HepG2 (cell line): ENCODE results near the gene ALOXE3.
"Not testable (repeated sequence)": the region's sequence is repeated elsewhere in the genome, so short reads cannot be mapped to it uniquely, and the experiment has no call there.

Experiments
- HMGXB3 ChIP-seq: sonication (generic); formaldehyde crosslinking; IDR thresholded peaks from 2 replicates; pipeline ENCODE4 v1.4.0; 2020; ENCODE audit warnings: missing genetic modification reagents, borderline replicate concordance
- PAWR ChIP-seq: sonication (generic); formaldehyde crosslinking; IDR thresholded peaks from 2 replicates; pipeline ENCODE4 v1.4.0; 2020; ENCODE audit warnings: missing genetic modification reagents, mild to moderate bottlenecking, borderline replicate concordance
- SMC3 ChIP-seq: IDR thresholded peaks from 2 replicates; pipeline ENCODE4 v1.6.1; 2011; ENCODE audit warnings: low read length, improper control_type of control experiment
- ZNF232 ChIP-seq: sonication (generic); formaldehyde crosslinking; IDR thresholded peaks from 2 replicates; pipeline ENCODE4 v1.4.0; 2020; ENCODE audit warnings: missing genetic modification reagents, borderline replicate concordance

DNA sequence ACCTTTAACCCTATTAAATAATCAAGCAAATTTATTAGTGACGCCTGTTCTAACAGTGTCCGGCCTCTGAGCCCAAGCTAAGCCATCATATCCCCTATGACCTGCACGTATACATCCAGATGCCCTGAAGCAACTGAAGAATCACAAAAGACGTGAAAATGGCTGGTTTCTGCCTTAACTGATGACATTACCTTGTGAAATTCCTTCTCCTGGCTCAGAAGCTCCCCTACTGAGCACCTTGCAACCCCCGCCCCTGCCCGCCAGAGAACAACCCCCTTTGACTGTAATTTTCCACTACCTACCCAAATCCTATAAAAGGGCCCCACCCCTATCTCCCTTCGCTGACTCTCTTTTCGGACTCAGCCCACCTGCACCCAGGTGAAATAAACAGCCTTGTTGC is 56.5 kb downstream of the ALOXE3 start:
- TF ChIP-seq ZNF232 (CRISPR knock-in tag); PAWR; SMC3; HMGXB3 (CRISPR knock-in tag): not testable (repeated sequence)
